GM13976 (cell line): ENCODE data around the gene RPRD1B.

Experiments used
- DNase-seq: peaks from one replicate; pipeline ENCODE4 v3.0.0; 2012; ENCODE audit warnings: low spot score
- CTCF ChIP-seq: IDR thresholded peaks from 2 replicates; pipeline ENCODE4 v1.5.1; 2012; ENCODE audit warnings: borderline replicate concordance, mild to moderate bottlenecking; ENCODE audit not compliant: insufficient read depth; ENCODE audit errors: extremely low read depth, missing control alignments, control extremely low read depth
- in situ Hi-C: fragments of 300-500 bp; cut with MboI; formaldehyde crosslinking; loops from one replicate; pipeline ENCODE4 v1.12.0; 2022; ENCODE audit warnings: low sequenced_read_pairs, mixed read lengths, inconsistent platforms; ENCODE audit not compliant: unreplicated experiment

The RPRD1B gene

GRCh38 chr20:38129248-38129865 is 95.8 kb downstream of the RPRD1B start:
- in situ Hi-C loops: no loop called here
- no peak for DNase-seq
- TF ChIP-seq CTCF: no peak

DNA sequence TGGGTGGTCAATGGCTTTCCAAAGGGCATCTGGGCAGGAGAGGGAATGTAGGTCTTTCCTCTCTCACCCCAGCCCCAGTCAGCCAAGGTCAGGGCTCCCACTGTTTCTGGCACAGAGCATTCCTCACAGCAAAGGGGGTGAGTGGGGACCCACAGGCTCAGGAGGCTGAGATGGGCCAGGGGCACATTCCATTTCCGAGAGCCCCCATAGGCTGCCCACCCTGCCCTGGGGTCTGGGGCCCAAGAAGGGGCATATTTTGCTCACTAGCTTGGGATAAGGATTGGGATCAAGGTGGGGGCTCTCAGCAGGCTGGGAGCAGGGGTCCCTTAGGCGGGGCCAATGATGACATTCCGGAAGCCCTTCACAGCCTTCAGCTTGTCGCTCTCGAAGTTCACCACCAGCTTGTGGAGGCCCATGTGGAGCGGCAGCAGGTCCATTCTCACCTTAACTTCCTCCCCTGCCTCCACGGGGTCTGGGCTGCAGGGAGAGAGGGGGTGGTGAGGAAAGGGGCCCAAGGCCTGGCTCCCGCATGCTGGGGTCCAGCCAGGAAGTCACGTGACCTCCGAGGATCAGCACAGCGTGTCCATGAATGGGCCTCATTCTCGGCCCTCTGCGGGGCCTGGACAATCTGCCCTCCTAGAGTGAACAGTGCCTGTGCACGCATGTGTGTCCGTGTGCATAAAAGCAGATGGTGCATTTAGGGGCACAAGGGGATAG is 96.5 kb downstream of the RPRD1B start:
- in situ Hi-C loops: no loop called here
- TF ChIP-seq CTCF: no peak
- DNase-seq: no peak

GRCh38 chr20:38130687-38131587 is 97.4 kb downstream of the RPRD1B start:
- DNase-seq: no peak
- TF ChIP-seq CTCF: no peak
- in situ Hi-C loops: no loop called here

DNA sequence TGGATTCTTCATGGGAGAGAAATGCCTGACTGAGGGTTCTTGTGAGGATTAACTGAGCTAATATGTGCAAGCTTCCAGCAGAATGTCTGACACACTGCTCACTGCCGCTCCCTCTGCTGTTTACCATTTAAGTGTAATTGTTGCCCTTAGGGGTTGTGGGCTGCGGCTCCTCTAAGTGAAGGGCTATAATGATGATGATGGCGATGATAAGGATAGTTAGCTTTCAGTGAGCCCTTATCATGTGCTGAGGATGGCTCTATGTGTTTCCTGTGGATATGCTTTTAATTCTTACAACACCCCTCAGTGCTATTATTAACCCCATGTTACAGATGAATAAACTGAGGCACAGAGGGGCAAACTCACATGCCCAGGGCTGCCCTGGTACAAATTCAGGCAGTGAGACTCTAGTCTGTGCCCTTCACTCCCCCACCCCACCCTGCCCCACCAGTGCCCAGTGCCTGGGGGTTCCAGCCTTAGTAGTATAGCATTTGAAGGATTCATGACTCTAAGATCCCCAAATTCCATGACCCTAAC is 98.1 kb downstream of the RPRD1B start:
- no peak for TF ChIP-seq CTCF
- no peak for DNase-seq
- in situ Hi-C loops: no loop called here

GRCh38 chr20:38132156-38132909 is 98.8 kb downstream of the RPRD1B start:
- in situ Hi-C loops: no loop called here
- no peak for DNase-seq
- no peak for TF ChIP-seq CTCF
